ENCODE results near the gene SNCAIP.

Gene SNCAIP

DNA sequence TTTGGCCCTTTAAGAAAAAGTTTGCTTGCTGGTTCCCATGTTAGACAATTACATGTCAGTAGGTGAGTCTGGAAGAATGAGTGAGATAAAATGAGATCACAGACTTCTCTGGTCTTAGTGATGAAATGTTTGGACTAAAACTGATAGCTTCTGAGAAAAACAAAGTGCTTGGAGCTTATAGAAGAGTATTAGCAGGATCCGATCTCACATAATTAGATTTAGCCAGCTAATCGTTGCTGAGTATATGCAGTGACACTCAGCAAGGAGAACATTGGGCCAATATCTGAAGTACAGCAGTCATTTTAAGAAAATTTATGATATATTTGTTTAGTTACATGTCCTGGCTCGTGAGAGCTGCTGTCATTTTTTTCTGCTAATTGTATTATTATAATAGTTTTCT, 135.8 kb downstream of the SNCAIP start:
- H3K4me1 ChIP-seq (ENCODE audit: insufficient read depth, low read length), result no peaks in the 10 kb centered on the region
- no peaks in the 10 kb centered on the region for H3K9me3 ChIP-seq (ENCODE audit: control insufficient read depth, insufficient read depth, low read length)
- peaks cover 4% of the 10 kb centered on the region for H3K36me3 ChIP-seq (ENCODE audit: insufficient read depth, low read length)
- no peak overlapping the region for H3K9ac ChIP-seq (ENCODE audit: low read depth, low read length)

- no peak overlapping the region for H3K9ac ChIP-seq (ENCODE audit: low read depth, low read length)
- H3K9me3 ChIP-seq (ENCODE audit: control insufficient read depth, insufficient read depth, low read length), result no peaks in the 10 kb centered on the region
- H3K4me1 ChIP-seq (ENCODE audit: insufficient read depth, low read length), result peaks cover 6% of the 10 kb centered on the region; the same call in 1 of the 2 replicates
- peaks cover 5% of the 10 kb centered on the region for H3K36me3 ChIP-seq (ENCODE audit: insufficient read depth, low read length)
Measured at GRCh38 chr5:122454541-122454940, 142.5 kb downstream of the SNCAIP start.

GRCh38 chr5:122455939-122456338, 143.9 kb downstream of the SNCAIP start:
- Histone ChIP-seq H3K4me1 (ENCODE audit: insufficient read depth, low read length) (peaks cover 6% of the 10 kb centered on the region; the same call in 1 of the 2 replicates), H3K9ac (ENCODE audit: low read depth, low read length) (no peak overlapping the region), H3K9me3 (ENCODE audit: control insufficient read depth, insufficient read depth, low read length) (no peaks in the 10 kb centered on the region), H3K36me3 (ENCODE audit: insufficient read depth, low read length) (peaks cover 5% of the 10 kb centered on the region)

GRCh38 chr5:122457178-122457826, 145.3 kb downstream of the SNCAIP start:
- Histone ChIP-seq H3K9ac (ENCODE audit: low read depth, low read length) (no peak overlapping the region), H3K36me3 (ENCODE audit: insufficient read depth, low read length) (peaks cover 5% of the 10 kb centered on the region), H3K9me3 (ENCODE audit: control insufficient read depth, insufficient read depth, low read length) (no peaks in the 10 kb centered on the region), H3K4me1 (ENCODE audit: insufficient read depth, low read length) (peaks cover 6% of the 10 kb centered on the region; the same call in 1 of the 2 replicates)

- no peak overlapping the region for H3K9ac ChIP-seq (ENCODE audit: low read depth, low read length)
- H3K36me3 ChIP-seq (ENCODE audit: insufficient read depth, low read length), result no peaks in the 10 kb centered on the region; the same call in 1 of the 2 replicates
- no peaks in the 10 kb centered on the region for H3K9me3 ChIP-seq (ENCODE audit: control insufficient read depth, insufficient read depth, low read length)
- peaks cover 13% of the 10 kb centered on the region for H3K4me1 ChIP-seq (ENCODE audit: insufficient read depth, low read length)
Measured at GRCh38 chr5:122458278-122458872, 146.3 kb downstream of the SNCAIP start.

DNA sequence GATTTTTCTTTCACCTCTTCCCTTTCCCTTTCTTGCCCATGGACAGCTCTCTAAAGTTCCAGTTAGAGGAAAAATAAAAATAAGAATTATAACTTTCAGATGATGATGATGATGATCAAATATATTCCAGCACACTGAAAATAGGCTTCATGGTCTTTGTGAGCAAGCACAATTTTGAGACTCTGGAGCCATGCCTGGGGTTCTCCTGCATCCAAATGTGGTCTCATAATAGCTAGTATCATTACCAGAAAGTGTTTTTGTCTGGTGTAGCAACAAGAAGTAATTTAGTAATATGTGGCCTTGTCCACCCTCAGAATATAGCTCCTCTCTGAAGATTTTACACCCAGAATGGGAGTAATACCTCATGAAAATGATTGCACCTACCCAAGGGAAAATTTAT, 150.4 kb downstream of the SNCAIP start:
- Histone ChIP-seq H3K4me1 (ENCODE audit: insufficient read depth, low read length) (peaks cover 21% of the 10 kb centered on the region), H3K9me3 (ENCODE audit: control insufficient read depth, insufficient read depth, low read length) (no peaks in the 10 kb centered on the region), H3K9ac (ENCODE audit: low read depth, low read length) (no peak overlapping the region), H3K36me3 (ENCODE audit: insufficient read depth, low read length) (no peaks in the 10 kb centered on the region)

GRCh38 chr5:122463221-122463620, 151.2 kb downstream of the SNCAIP start:
- Histone ChIP-seq H3K9ac (ENCODE audit: low read depth, low read length) (no peak overlapping the region), H3K4me1 (ENCODE audit: insufficient read depth, low read length) (peaks cover 21% of the 10 kb centered on the region), H3K36me3 (ENCODE audit: insufficient read depth, low read length) (no peaks in the 10 kb centered on the region)

GRCh38 chr5:122464191-122464590, 152.2 kb downstream of the SNCAIP start:
- Histone ChIP-seq H3K9me3 (ENCODE audit: control insufficient read depth, insufficient read depth, low read length) (no peaks in the 10 kb centered on the region), H3K36me3 (ENCODE audit: insufficient read depth, low read length) (no peaks in the 10 kb centered on the region), H3K9ac (ENCODE audit: low read depth, low read length) (no peak overlapping the region), H3K4me1 (ENCODE audit: insufficient read depth, low read length) (peaks cover 21% of the 10 kb centered on the region)

More at GRCh38 chr5:122463221-122463620, 151.2 kb downstream of the SNCAIP start:
- H3K9me3 ChIP-seq (ENCODE audit: control insufficient read depth, insufficient read depth, low read length), result no peaks in the 10 kb centered on the region

GRCh38 chr5:122465031-122465577, 153.1 kb downstream of the SNCAIP start:
- no peak overlapping the region for H3K9ac ChIP-seq (ENCODE audit: low read depth, low read length)
- H3K4me1 ChIP-seq (ENCODE audit: insufficient read depth, low read length), result peaks cover 21% of the 10 kb centered on the region
- H3K9me3 ChIP-seq (ENCODE audit: control insufficient read depth, insufficient read depth, low read length), result no peaks in the 10 kb centered on the region
- no peaks in the 10 kb centered on the region for H3K36me3 ChIP-seq (ENCODE audit: insufficient read depth, low read length)

GRCh38 chr5:122465994-122466393, 154.0 kb downstream of the SNCAIP start:
- no peaks in the 10 kb centered on the region for H3K9me3 ChIP-seq (ENCODE audit: control insufficient read depth, insufficient read depth, low read length)
- no peak overlapping the region for H3K9ac ChIP-seq (ENCODE audit: low read depth, low read length)
- H3K36me3 ChIP-seq (ENCODE audit: insufficient read depth, low read length), result no peaks in the 10 kb centered on the region
- peaks cover 29% of the 10 kb centered on the region for H3K4me1 ChIP-seq (ENCODE audit: insufficient read depth, low read length)

DNA sequence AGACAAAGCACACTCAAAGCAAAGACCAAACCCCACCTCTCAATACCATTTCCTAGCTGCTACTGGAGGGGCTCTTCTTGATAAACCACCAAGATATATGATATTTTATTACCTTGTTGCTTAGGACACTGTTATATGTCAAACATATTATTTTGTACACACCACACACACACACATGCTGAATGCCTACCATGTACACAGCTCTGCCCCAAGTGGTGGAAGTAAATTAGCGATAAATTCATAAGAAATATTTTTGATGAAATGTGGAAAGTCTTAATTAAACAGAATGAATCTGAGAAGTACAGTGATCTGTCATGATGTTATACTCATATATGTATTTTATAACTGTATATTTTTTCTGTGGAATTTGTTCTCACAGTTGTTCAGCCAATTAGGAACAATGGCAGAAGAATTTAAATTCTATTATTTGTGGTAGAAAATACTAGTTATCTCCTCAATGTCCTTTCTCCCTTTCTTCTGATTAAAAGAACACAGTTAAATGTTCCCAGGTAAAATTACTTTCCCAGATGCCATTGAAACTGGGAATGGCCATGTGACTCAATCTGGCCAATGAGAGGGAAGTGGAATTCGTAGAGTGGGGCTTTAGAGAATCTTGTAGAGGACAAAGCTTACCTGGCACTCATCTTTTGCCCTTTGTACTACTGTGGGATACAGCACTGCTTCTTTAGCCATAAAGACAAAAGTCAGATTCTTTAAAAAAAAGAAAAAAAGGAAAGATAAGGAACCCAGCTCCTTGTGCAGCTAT, 156.5 kb downstream of the SNCAIP start:
- Histone ChIP-seq H3K9ac (ENCODE audit: low read depth, low read length) (no peak overlapping the region), H3K36me3 (ENCODE audit: insufficient read depth, low read length) (no peaks in the 10 kb centered on the region), H3K9me3 (ENCODE audit: control insufficient read depth, insufficient read depth, low read length) (no peaks in the 10 kb centered on the region), H3K4me1 (ENCODE audit: insufficient read depth, low read length) (peaks cover 45% of the 10 kb centered on the region)

DNA sequence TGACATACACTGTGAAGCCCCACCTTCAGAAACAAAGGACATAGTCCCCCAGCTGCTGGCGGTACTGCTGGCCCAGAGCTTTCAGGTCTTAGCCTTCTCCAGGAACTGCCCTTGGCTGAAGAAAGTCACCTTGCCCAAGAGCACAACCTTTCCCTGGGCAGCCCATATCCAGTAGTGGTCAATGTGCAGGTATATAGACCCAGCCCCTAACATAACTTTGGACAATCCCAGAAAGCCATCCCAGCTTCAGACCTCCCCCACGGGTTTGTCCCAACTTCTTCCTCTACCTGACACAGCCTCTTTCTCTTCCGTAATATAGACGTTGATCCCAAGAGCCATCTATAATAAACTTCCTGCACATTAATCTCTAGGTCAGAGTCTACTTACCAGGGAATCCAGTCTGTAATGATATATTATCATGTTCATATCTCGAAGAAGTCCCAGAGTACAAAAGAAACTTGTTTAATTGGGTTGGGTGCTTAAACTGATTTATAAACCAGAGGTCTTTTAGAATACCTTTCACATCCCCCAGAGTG, 157.4 kb downstream of the SNCAIP start:
- no peak overlapping the region for H3K9ac ChIP-seq (ENCODE audit: low read depth, low read length)
- no peaks in the 10 kb centered on the region for H3K36me3 ChIP-seq (ENCODE audit: insufficient read depth, low read length)
- H3K9me3 ChIP-seq (ENCODE audit: control insufficient read depth, insufficient read depth, low read length), result no peaks in the 10 kb centered on the region
- peaks cover 50% of the 10 kb centered on the region for H3K4me1 ChIP-seq (ENCODE audit: insufficient read depth, low read length)

GRCh38 chr5:122470365-122470764, 158.3 kb downstream of the SNCAIP start:
- Histone ChIP-seq H3K9me3 (ENCODE audit: control insufficient read depth, insufficient read depth, low read length) (no peaks in the 10 kb centered on the region), H3K4me1 (ENCODE audit: insufficient read depth, low read length) (peaks cover 50% of the 10 kb centered on the region), H3K36me3 (ENCODE audit: insufficient read depth, low read length) (no peaks in the 10 kb centered on the region), H3K9ac (ENCODE audit: low read depth, low read length) (no peak overlapping the region)

DNA sequence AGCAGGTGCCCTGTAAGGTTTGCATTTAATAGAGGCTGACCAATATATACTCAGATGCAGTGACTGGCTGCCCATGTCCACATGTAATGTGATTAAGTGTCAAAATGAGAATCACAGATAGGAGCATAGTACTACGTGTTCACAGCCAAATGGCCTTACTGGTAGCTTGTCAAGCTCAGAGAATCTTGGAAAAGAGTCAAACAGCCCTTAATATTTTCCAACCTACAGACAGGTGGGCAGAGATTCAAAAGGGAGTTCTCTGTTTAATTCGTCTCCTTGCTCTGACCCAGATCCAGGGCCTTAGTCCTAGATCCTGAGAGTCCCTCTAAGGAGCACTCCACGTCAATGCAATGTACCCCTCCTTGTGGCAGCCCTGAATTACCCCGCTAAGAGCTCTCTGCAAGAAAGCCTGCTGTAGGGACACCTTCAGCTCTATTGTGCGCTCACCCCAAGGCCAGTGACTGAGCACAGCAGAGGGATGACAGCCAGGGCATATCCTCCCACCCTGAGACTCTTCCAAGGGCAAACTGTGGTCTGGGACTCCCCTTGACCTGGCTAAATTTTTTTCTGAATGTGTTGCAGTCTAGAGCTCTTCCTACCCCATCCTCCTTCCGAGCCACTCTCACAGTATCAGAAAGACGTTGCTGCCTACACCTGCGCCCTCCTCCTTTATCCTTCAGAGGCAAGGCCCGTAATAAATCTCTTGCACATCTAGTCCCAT, 159.2 kb downstream of the SNCAIP start:
- Histone ChIP-seq H3K9me3 (ENCODE audit: control insufficient read depth, insufficient read depth, low read length) (no peaks in the 10 kb centered on the region), H3K36me3 (ENCODE audit: insufficient read depth, low read length) (no peaks in the 10 kb centered on the region), H3K9ac (ENCODE audit: low read depth, low read length) (no peak overlapping the region), H3K4me1 (ENCODE audit: insufficient read depth, low read length) (peaks cover 42% of the 10 kb centered on the region)

Measured in ES-I3 (cell line).